ENCODE results near the gene CCDC142.

- no peak for TF ChIP-seq POLR2A (IDR thresholded peaks at IDR 0.05)
- TF ChIP-seq, protein P1, sequence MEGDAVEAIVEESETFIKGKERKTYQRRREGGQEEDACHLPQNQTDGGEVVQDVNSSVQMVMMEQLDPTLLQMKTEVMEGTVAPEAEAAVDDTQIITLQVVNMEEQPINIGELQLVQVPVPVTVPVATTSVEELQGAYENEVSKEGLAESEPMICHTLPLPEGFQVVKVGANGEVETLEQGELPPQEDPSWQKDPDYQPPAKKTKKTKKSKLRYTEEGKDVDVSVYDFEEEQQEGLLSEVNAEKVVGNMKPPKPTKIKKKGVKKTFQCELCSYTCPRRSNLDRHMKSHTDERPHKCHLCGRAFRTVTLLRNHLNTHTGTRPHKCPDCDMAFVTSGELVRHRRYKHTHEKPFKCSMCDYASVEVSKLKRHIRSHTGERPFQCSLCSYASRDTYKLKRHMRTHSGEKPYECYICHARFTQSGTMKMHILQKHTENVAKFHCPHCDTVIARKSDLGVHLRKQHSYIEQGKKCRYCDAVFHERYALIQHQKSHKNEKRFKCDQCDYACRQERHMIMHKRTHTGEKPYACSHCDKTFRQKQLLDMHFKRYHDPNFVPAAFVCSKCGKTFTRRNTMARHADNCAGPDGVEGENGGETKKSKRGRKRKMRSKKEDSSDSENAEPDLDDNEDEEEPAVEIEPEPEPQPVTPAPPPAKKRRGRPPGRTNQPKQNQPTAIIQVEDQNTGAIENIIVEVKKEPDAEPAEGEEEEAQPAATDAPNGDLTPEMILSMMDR (IDR thresholded peaks at IDR 0.05): no peak
Observed at GRCh38 chr2:74461187-74462053, 21.4 kb downstream of the CCDC142 start.

Data from prostate gland (tissue), 2 donors.